Measurements from ENCODE around the gene RIMBP3B.
"Not testable (repeated sequence)": the region's sequence is repeated elsewhere in the genome, so short reads cannot be mapped to it uniquely, and the experiment has no call there.

RIMBP3B gene

GRCh38 chr22:21383701-21384467, at the start of gene RIMBP3B:
RIMBP3B (plus strand) TSS chr22:21383751; CDS start chr22:21383859, 108 bp downstream.
- DNase-seq = not testable (repeated sequence)

GRCh38 chr22:21357527-21357926, 26.0 kb upstream of the RIMBP3B start:
- DNase-seq = not testable (repeated sequence)

- not testable (repeated sequence) for DNase-seq
These were observed 23.0 kb upstream of the RIMBP3B start for GRCh38 chr22:21360525-21360924.

- not testable (repeated sequence) for DNase-seq
These were observed 21.1 kb upstream of the RIMBP3B start for GRCh38 chr22:21362473-21362872.

- DNase-seq = not testable (repeated sequence)
These were observed 20.5 kb upstream of the RIMBP3B start for GRCh38 chr22:21363061-21363460.

- DNase-seq = not testable (repeated sequence)
These were observed 19.7 kb upstream of the RIMBP3B start for GRCh38 chr22:21363803-21364202.

GRCh38 chr22:21364362-21364761, 19.2 kb upstream of the RIMBP3B start:
- not testable (repeated sequence) for DNase-seq

GRCh38 chr22:21365337-21365736, 18.2 kb upstream of the RIMBP3B start:
- DNase-seq = not testable (repeated sequence)

- not testable (repeated sequence) for DNase-seq
These were observed 14.8 kb upstream of the RIMBP3B start for GRCh38 chr22:21368603-21369310.

- not testable (repeated sequence) for DNase-seq
These were observed 7.7 kb upstream of the RIMBP3B start for GRCh38 chr22:21375880-21376279.

GRCh38 chr22:21384468-21385357, 1.2 kb downstream of the RIMBP3B start:
- DNase-seq = not testable (repeated sequence)

- not testable (repeated sequence) for DNase-seq
These were observed 5.9 kb downstream of the RIMBP3B start for GRCh38 chr22:21389480-21389879.

- not testable (repeated sequence) for DNase-seq
These were observed 6.5 kb downstream of the RIMBP3B start for GRCh38 chr22:21390013-21390412.

- not testable (repeated sequence) for DNase-seq
These were observed 11.1 kb downstream of the RIMBP3B start for GRCh38 chr22:21394613-21395012.

- DNase-seq = not testable (repeated sequence)
These were observed 17.8 kb downstream of the RIMBP3B start for GRCh38 chr22:21401197-21401969.

- DNase-seq = not testable (repeated sequence)
These were observed 19.3 kb downstream of the RIMBP3B start for GRCh38 chr22:21402763-21403314.

- not testable (repeated sequence) for DNase-seq
These were observed 23.6 kb downstream of the RIMBP3B start for GRCh38 chr22:21407139-21407538.

- not testable (repeated sequence) for DNase-seq
These were observed 24.2 kb downstream of the RIMBP3B start for GRCh38 chr22:21407792-21408191.

GRCh38 chr22:21416375-21416774, 32.8 kb downstream of the RIMBP3B start:
- not testable (repeated sequence) for DNase-seq

- not testable (repeated sequence) for DNase-seq
These were observed 33.7 kb downstream of the RIMBP3B start, which contains the start of gene HIC2 for GRCh38 chr22:21417227-21417746. HIC2 (plus strand) TSS chr22:21417371; CDS start chr22:21442832, 25,461 bp downstream.

GRCh38 chr22:21417853-21418252, 34.3 kb downstream of the RIMBP3B start:
- DNase-seq = not testable (repeated sequence)
